Esophagus muscularis mucosa (tissue), 4 donors: ENCODE results near the gene RFC5. TPM values are rescaled to one million over a fixed set of nuclear protein-coding genes. Genes with fewer than 3 reads are reported as not detected.

ENCODE experiments used
- DNase-seq: peaks from one replicate; pipeline ENCODE4 v3.0.0-alpha.2; 2017; ENCODE audit errors: extremely low spot score
- H3K27ac ChIP-seq, 4 donors: fragments of 200-600 bp; sonication (generic); replicated peaks in 1 of 4; 1 replicate in 3 of 4; 2 replicates in 1 of 4; pipeline ENCODE4 v1.5.1; 2016 to 2019; ENCODE audit warnings: mild to moderate bottlenecking in 1 of 4
- H3K27me3 ChIP-seq, 4 donors: fragments of 200-600 bp; sonication (generic); one replicate each; pipeline versions ENCODE4 v1.5.1 to v1.6.0; 2016 to 2019
- H3K36me3 ChIP-seq, 4 donors: fragments of 200-600 bp; sonication (generic); one replicate each; pipeline ENCODE4 v1.5.1; 2016 to 2019
- H3K4me1 ChIP-seq, 4 donors: fragments of 200-600 bp; sonication (generic); one replicate each; pipeline ENCODE4 v1.5.1; 2016 to 2019
- H3K4me3 ChIP-seq, 4 donors: fragments of 200-600 bp; sonication (generic); 1 replicate in 2 of 4; 2 replicates in 2 of 4; pipeline ENCODE4 v1.5.1; 2016 to 2019; ENCODE audit warnings: mild to moderate bottlenecking in 4 of 4, moderate library complexity in 1 of 4
- H3K9me3 ChIP-seq, 4 donors: fragments of 200-600 bp; sonication (generic); 1 replicate in 3 of 4; 2 replicates in 1 of 4; pipeline ENCODE4 v1.5.1; 2016 to 2019
- CTCF ChIP-seq, 3 experiments: fragments of 200-600 bp in 2 of 3; fragments of 450-650 bp in 1 of 3; sonication (generic) in 2 of 3; IDR thresholded peaks; one replicate each; pipeline ENCODE4 v1.5.1; 2017 to 2019; ENCODE audit warnings: antibody characterized with exemption in 3 of 3, mild to moderate bottlenecking in 2 of 3, moderate library complexity in 1 of 3
- EP300 ChIP-seq: sonication (generic); formaldehyde crosslinking; IDR thresholded peaks from one replicate; pipeline ENCODE4 v1.6.1; 2017; ENCODE audit warnings: antibody characterized with exemption
- POLR2A ChIP-seq: fragments of 450-650 bp; IDR thresholded peaks from one replicate; pipeline ENCODE4 v1.6.1; 2017; ENCODE audit warnings: antibody characterized with exemption, moderate library complexity, mild to moderate bottlenecking, low read depth
- POLR2AphosphoS5 ChIP-seq, 2 donors: sonication (generic); formaldehyde crosslinking; IDR thresholded peaks; one replicate each; pipeline ENCODE4 v1.6.1; 2017; ENCODE audit warnings: antibody characterized with exemption in 2 of 2
- WGBS: methylation state at CpG from one replicate; pipeline ENCODE4 v1.1.5; 2018; 5-methylcytosine and 5-hydroxymethylcytosine counted together
- intact Hi-C: fragments of 100-400 bp; cut with DNase I; formaldehyde crosslinking; loops from one replicate; pipeline ENCODE4 v1.15.1; 2023
- total RNA-seq, 4 donors: library from RNA; depleted of rRNA; stranded (reverse); fragments of >200 nt; gene quantifications; one replicate each; pipeline versions ENCODE4 v1.1.0 to v1.2.1, GENCODE V29; 2016

RFC5 gene
- total RNA-seq, 4 donors from 2014 or later, result 8.7 to 11.3 (median 10.0) TPM

- no peak for DNase-seq
- Histone ChIP-seq H3K27ac (peak overlapping the region in 2 of 4 donors; percentile 2 to 26), H3K4me1 (peaks cover 0 to 8% (median 6%) of the 10 kb centered on the region in 4 donors), H3K4me3 (no peak overlapping the region), H3K27me3 (no peaks in the 10 kb centered on the region), H3K9me3 (no peaks in the 10 kb centered on the region), H3K36me3 (peaks cover 74 to 100% (median 95%) of the 10 kb centered on the region in 4 donors)
- intact Hi-C loops, result loop anchor here (10.0 kb wide), 1 partner anchor 160 kb away; no protein-coding TSS in a partner anchor
- TF ChIP-seq CTCF (IDR thresholded peaks at IDR 0.05) (peak; percentile 31 to 46 (median 31)), POLR2AphosphoS5 (IDR thresholded peaks at IDR 0.05) (no peak)
- WGBS, result 87% methylated on average over 5 of the region's 5 CpGs
Observed at GRCh38 chr12:118034429-118035189, 18.1 kb downstream of the RFC5 start.

GRCh38 chr12:118035190-118036041 lies 18.9 kb downstream of the RFC5 start:
- H3K36me3 ChIP-seq, result peaks cover 81 to 100% (median 97%) of the 10 kb centered on the region in 4 donors
- H3K4me3 ChIP-seq, result no peak overlapping the region
- H3K27me3 ChIP-seq, result no peaks in the 10 kb centered on the region
- peak overlapping the region in 2 of 4 donors; percentile 2 to 26 for H3K27ac ChIP-seq
- no peaks in the 10 kb centered on the region for H3K9me3 ChIP-seq
- no peak for DNase-seq
- no peak for TF ChIP-seq CTCF (IDR thresholded peaks at IDR 0.05)
- TF ChIP-seq EP300, result no peak
- TF ChIP-seq POLR2AphosphoS5 (IDR thresholded peaks at IDR 0.05), result no peak
- TF ChIP-seq POLR2A, result no peak
- intact Hi-C loops, result loop anchor here (10.0 kb wide), 1 partner anchor 161 kb away; no protein-coding TSS in a partner anchor
- peaks cover 0 to 8% (median 6%) of the 10 kb centered on the region in 4 donors for H3K4me1 ChIP-seq
- WGBS, result 76% methylated on average over 9 of the region's 9 CpGs

- DNase-seq, result no peak
- 94% methylated on average over 11 of the region's 11 CpGs for WGBS
- Histone ChIP-seq H3K27ac (no peak overlapping the region), H3K27me3 (no peaks in the 10 kb centered on the region), H3K36me3 (peaks cover 87 to 100% (median 98%) of the 10 kb centered on the region in 4 donors), H3K4me3 (no peak overlapping the region), H3K4me1 (peaks cover 0 to 8% (median 6%) of the 10 kb centered on the region in 4 donors), H3K9me3 (no peaks in the 10 kb centered on the region)
- intact Hi-C loops, result loop anchor here (10.0 kb wide), 1 partner anchor 162 kb away; no protein-coding TSS in a partner anchor
- no peak for TF ChIP-seq EP300
- no peak for TF ChIP-seq CTCF (IDR thresholded peaks at IDR 0.05)
- TF ChIP-seq POLR2A, result no peak
- no peak for TF ChIP-seq POLR2AphosphoS5 (IDR thresholded peaks at IDR 0.05)
Observed at GRCh38 chr12:118036672-118037411, 20.3 kb downstream of the RFC5 start.

- TF ChIP-seq POLR2A (no peak), EP300 (no peak), POLR2AphosphoS5 (IDR thresholded peaks at IDR 0.05) (no peak), CTCF (IDR thresholded peaks at IDR 0.05) (no peak)
- WGBS, result 72% methylated on average over 6 of the region's 6 CpGs
- no peak overlapping the region for H3K27ac ChIP-seq
- H3K4me3 ChIP-seq, result no peak overlapping the region
- H3K36me3 ChIP-seq, result peaks cover 88 to 100% (median 99%) of the 10 kb centered on the region in 4 donors
- H3K4me1 ChIP-seq, result peaks cover 0 to 8% (median 6%) of the 10 kb centered on the region in 4 donors
- DNase-seq, result no peak
- no peaks in the 10 kb centered on the region for H3K9me3 ChIP-seq
- intact Hi-C loops, result loop anchor here (10.0 kb wide), 1 partner anchor 163 kb away; no protein-coding TSS in a partner anchor
- H3K27me3 ChIP-seq, result no peaks in the 10 kb centered on the region
Observed at GRCh38 chr12:118038137-118038536, 21.6 kb downstream of the RFC5 start.
